ENCODE measurements around the gene ACSL1.

- TF ChIP-seq, protein P1, sequence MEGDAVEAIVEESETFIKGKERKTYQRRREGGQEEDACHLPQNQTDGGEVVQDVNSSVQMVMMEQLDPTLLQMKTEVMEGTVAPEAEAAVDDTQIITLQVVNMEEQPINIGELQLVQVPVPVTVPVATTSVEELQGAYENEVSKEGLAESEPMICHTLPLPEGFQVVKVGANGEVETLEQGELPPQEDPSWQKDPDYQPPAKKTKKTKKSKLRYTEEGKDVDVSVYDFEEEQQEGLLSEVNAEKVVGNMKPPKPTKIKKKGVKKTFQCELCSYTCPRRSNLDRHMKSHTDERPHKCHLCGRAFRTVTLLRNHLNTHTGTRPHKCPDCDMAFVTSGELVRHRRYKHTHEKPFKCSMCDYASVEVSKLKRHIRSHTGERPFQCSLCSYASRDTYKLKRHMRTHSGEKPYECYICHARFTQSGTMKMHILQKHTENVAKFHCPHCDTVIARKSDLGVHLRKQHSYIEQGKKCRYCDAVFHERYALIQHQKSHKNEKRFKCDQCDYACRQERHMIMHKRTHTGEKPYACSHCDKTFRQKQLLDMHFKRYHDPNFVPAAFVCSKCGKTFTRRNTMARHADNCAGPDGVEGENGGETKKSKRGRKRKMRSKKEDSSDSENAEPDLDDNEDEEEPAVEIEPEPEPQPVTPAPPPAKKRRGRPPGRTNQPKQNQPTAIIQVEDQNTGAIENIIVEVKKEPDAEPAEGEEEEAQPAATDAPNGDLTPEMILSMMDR (conservative IDR thresholded peaks at IDR 0.05 in 1 of 2, IDR thresholded peaks at IDR 0.05 in 1 of 2; ENCODE audit: extremely low read depth in 1 of 2, insufficient read depth in 1 of 2, low read depth in 1 of 2, low read length in 2 of 2), result no peak
- TF ChIP-seq EZH2 (IDR thresholded peaks at IDR 0.05; ENCODE audit: borderline replicate concordance, low read length), result no peak
Observed at GRCh38 chr4:184861047-184861446, 35.3 kb upstream of the ACSL1 start.

Data from mammary epithelial cell (primary cell).